Ascending aorta (tissue), 2 donors: Measurements from ENCODE around the gene ERMAP. TPM values are rescaled to one million over a fixed set of nuclear protein-coding genes. Genes with fewer than 3 reads are reported as not detected.

Experiments
- DNase-seq, 2 donors: peaks; one replicate each; pipeline ENCODE4 v3.0.0-alpha.2; 2019; ENCODE audit warnings: low spot score in 2 of 2
- H3K27ac ChIP-seq, 2 donors: fragments of 200-600 bp; sonication (generic); one replicate each; pipeline ENCODE4 v1.5.1; 2016 to 2017; ENCODE audit warnings: mild to moderate bottlenecking in 1 of 2
- H3K27me3 ChIP-seq: fragments of 200-600 bp; sonication (generic); one replicate; pipeline ENCODE4 v1.5.1; 2017
- H3K36me3 ChIP-seq, 2 donors: fragments of 200-600 bp; sonication (generic); one replicate each; pipeline ENCODE4 v1.5.1; 2016
- H3K4me1 ChIP-seq, 2 donors: fragments of 200-600 bp; sonication (generic); one replicate each; pipeline ENCODE4 v1.5.1; 2016 to 2017; ENCODE audit warnings: mild to moderate bottlenecking in 1 of 2
- H3K4me3 ChIP-seq, 2 donors: fragments of 200-600 bp; sonication (generic); one replicate each; pipeline ENCODE4 v1.5.1; 2016 to 2017; ENCODE audit warnings: mild to moderate bottlenecking in 1 of 2
- H3K9me3 ChIP-seq, 2 donors: fragments of 200-600 bp; sonication (generic); one replicate each; pipeline ENCODE4 v1.5.1; 2016
- CTCF ChIP-seq, 3 experiments: fragments of 200-600 bp in 2 of 3; fragments of 450-650 bp in 1 of 3; sonication (generic) in 2 of 3; IDR thresholded peaks; one replicate each; pipeline ENCODE4 v1.5.1; 2016 to 2019; ENCODE audit warnings: antibody characterized with exemption in 3 of 3, mild to moderate bottlenecking in 1 of 3, moderate library complexity in 1 of 3
- intact Hi-C: fragments of 100-400 bp; cut with DNase I; formaldehyde crosslinking; loops from one replicate; pipeline ENCODE4 v1.15.1; 2023
- total RNA-seq: library from RNA; depleted of rRNA; stranded (reverse); fragments of >200 nt; gene quantifications from one replicate; pipeline ENCODE4 v1.1.0, GENCODE V29; 2016

ERMAP gene
- total RNA-seq, 1 donor from 2014 or later = 0.11 TPM

GRCh38 chr1:42838482-42839190 is 21.7 kb downstream of the ERMAP start:
- TF ChIP-seq CTCF (IDR thresholded peaks at IDR 0.05) = no peak
- Histone ChIP-seq H3K4me3 (no peak overlapping the region), H3K27me3 (no peaks in the 10 kb centered on the region), H3K4me1 (no peaks in the 10 kb centered on the region), H3K36me3 (peaks cover 0 to 3% of the 10 kb centered on the region in 2 donors), H3K27ac (no peak overlapping the region), H3K9me3 (no peaks in the 10 kb centered on the region)
- DNase-seq = no peak
- intact Hi-C loops = no loop called here

- Histone ChIP-seq H3K27me3 (no peaks in the 10 kb centered on the region), H3K4me3 (no peak overlapping the region), H3K9me3 (no peaks in the 10 kb centered on the region), H3K27ac (no peak overlapping the region), H3K36me3 (peaks cover 0 to 3% of the 10 kb centered on the region in 2 donors), H3K4me1 (peaks cover 0 to 5% of the 10 kb centered on the region in 2 donors)
- TF ChIP-seq CTCF (IDR thresholded peaks at IDR 0.05) = no peak
- intact Hi-C loops = loop anchor here (10.0 kb wide), 2 partner anchors 386 to 514 kb away; partner anchors contain the start of genes CDC20, PPCS and ZMYND12
- no peak for DNase-seq
Observed at GRCh38 chr1:42841010-42841409, 24.1 kb downstream of the ERMAP start.

GRCh38 chr1:42841440-42842147 is 24.7 kb downstream of the ERMAP start:
- DNase-seq = no peak
- no peak for TF ChIP-seq CTCF (IDR thresholded peaks at IDR 0.05)
- no peak overlapping the region for H3K4me3 ChIP-seq
- H3K36me3 ChIP-seq = peaks cover 0 to 3% of the 10 kb centered on the region in 2 donors
- H3K27ac ChIP-seq = no peak overlapping the region
- intact Hi-C loops = loop anchor here (10.0 kb wide), 2 partner anchors 387 to 513 kb away; partner anchors contain the start of genes CDC20, PPCS and ZMYND12
- H3K4me1 ChIP-seq = peaks cover 0 to 5% of the 10 kb centered on the region in 2 donors
- no peaks in the 10 kb centered on the region for H3K27me3 ChIP-seq
- no peaks in the 10 kb centered on the region for H3K9me3 ChIP-seq

- peaks cover 3 to 7% of the 10 kb centered on the region in 2 donors for H3K36me3 ChIP-seq
- intact Hi-C loops = loop anchor here (5.0 to 10.0 kb wide), 4 partner anchors 118 to 510 kb away; partner anchors contain the start of genes CDC20, PPCS and ZMYND12
- H3K27me3 ChIP-seq = no peaks in the 10 kb centered on the region
- peaks cover 0 to 14% of the 10 kb centered on the region in 2 donors for H3K4me1 ChIP-seq
- no peak overlapping the region for H3K27ac ChIP-seq
- TF ChIP-seq CTCF (IDR thresholded peaks at IDR 0.05) = no peak
- no peak overlapping the region for H3K4me3 ChIP-seq
- no peak for DNase-seq
- H3K9me3 ChIP-seq = no peaks in the 10 kb centered on the region
Observed at GRCh38 chr1:42844592-42845140, 27.7 kb downstream of the ERMAP start.

DNA sequence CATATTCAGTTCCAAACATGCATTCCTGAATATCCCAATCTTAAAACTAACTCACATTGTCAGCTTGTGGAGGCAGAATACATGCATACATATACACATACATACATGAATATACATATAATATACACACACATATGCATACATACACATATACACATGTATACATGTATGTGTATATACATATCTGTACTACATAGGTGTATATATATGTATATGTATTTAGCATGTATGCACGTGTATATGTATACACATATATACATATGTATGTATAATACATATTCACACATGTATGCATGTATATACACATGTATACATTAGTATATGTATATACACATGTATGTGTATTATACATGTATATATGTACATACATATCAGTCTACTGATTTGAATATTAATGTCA is 28.3 kb downstream of the ERMAP start:
- Histone ChIP-seq H3K4me3 (peak overlapping the region in 1 of 2 donors; percentile 82), H3K36me3 (peaks cover 3 to 12% of the 10 kb centered on the region in 2 donors), H3K27me3 (no peaks in the 10 kb centered on the region), H3K9me3 (no peaks in the 10 kb centered on the region), H3K4me1 (peaks cover 0 to 14% of the 10 kb centered on the region in 2 donors), H3K27ac (no peak overlapping the region)
- TF ChIP-seq CTCF (IDR thresholded peaks at IDR 0.05) = no peak
- intact Hi-C loops = loop anchor here (5.0 to 10.0 kb wide), 4 partner anchors 117 to 510 kb away; partner anchors contain the start of genes CDC20, PPCS and ZMYND12
- no peak for DNase-seq
